Gastrocnemius medialis (tissue), 4 donors: ENCODE data around the gene CTSD. TPM values are rescaled to one million over a fixed set of nuclear protein-coding genes. Genes with fewer than 3 reads are reported as not detected.

ENCODE experiments used
- ATAC-seq, 2 donors: fragments of 150-250 bp; one replicate each; pipeline ENCODE4 v1.9.1; 2016
- DNase-seq, 2 donors: peaks; one replicate each; pipeline ENCODE4 v3.0.0-alpha.2; 2019
- H3K27ac ChIP-seq, 4 donors: fragments of 200-600 bp; sonication (generic); 1 replicate in 1 of 4; 2 replicates in 3 of 4; pipeline ENCODE4 v1.5.1; 2016 to 2018; ENCODE audit warnings: mild to moderate bottlenecking in 2 of 4, moderate library complexity in 1 of 4
- H3K27me3 ChIP-seq, 3 donors: fragments of 200-600 bp; sonication (generic) in 2 of 3; 1 replicate in 1 of 3; 2 replicates in 2 of 3; pipeline versions ENCODE4 v1.5.1 to v1.6.0; 2016 to 2019; ENCODE audit warnings: mild to moderate bottlenecking in 1 of 3, moderate library complexity in 1 of 3
- H3K36me3 ChIP-seq, 2 donors: fragments of 200-600 bp; sonication (generic) in 1 of 2; one replicate each; pipeline ENCODE4 v1.5.1; 2017 to 2018
- H3K4me1 ChIP-seq, 2 donors: fragments of 200-600 bp; sonication (generic) in 1 of 2; one replicate each; pipeline ENCODE4 v1.5.1; 2016 to 2017; ENCODE audit warnings: mild to moderate bottlenecking in 2 of 2
- H3K4me3 ChIP-seq, 4 donors: fragments of 200-600 bp; sonication (generic) in 3 of 4; 1 replicate in 1 of 4; 2 replicates in 3 of 4; pipeline ENCODE4 v1.5.1; 2016 to 2019; ENCODE audit warnings: mild to moderate bottlenecking in 2 of 4
- H3K9me3 ChIP-seq, 3 donors: fragments of 200-600 bp; sonication (generic) in 2 of 3; 1 replicate in 1 of 3; 2 replicates in 2 of 3; pipeline ENCODE4 v1.5.1; 2016 to 2019
- CTCF ChIP-seq, 5 experiments: fragments of 450-650 bp in 3 of 5; fragments of 200-600 bp in 2 of 5; sonication (generic) in 2 of 5; IDR thresholded peaks in 4 of 5; conservative IDR thresholded peaks in 1 of 5; 1 replicate in 4 of 5; 2 replicates in 1 of 5; pipeline ENCODE4 v1.5.1; 2016 to 2019; ENCODE audit warnings: antibody characterized with exemption in 5 of 5, mild to moderate bottlenecking in 3 of 5, moderate library complexity in 3 of 5
- POLR2A ChIP-seq, 2 donors: fragments of 450-650 bp; IDR thresholded peaks; one replicate each; pipeline ENCODE4 v1.6.1; 2017; ENCODE audit warnings: antibody characterized with exemption in 2 of 2, mild to moderate bottlenecking in 2 of 2, moderate library complexity in 2 of 2
- in situ Hi-C, 4 donors: fragments of 200-750 bp; cut with MboI; loops; one replicate each; pipeline versions ENCODE4 v1.15.0 to v1.8.0; 2017; ENCODE audit warnings: low sequenced_read_pairs in 4 of 4
- intact Hi-C: fragments of 100-400 bp; cut with DNase I; formaldehyde crosslinking; loops from one replicate; pipeline ENCODE4 v1.15.1; 2023; ENCODE audit warnings: low total_unique reads
- total RNA-seq, 4 donors: library from RNA; depleted of rRNA; stranded (reverse); fragments of >200 nt; gene quantifications; one replicate each; pipeline versions ENCODE4 v1.1.0 to v1.2.3, GENCODE V29; 2016

Gene CTSD
- total RNA-seq, 4 donors from 2014 or later: 490 to 981 (median 845) TPM

GRCh38 chr11:1773994-1774550, 10.3 kb upstream of the CTSD start:
- intact Hi-C loops (no loop called here), in situ Hi-C loops (no loop called here)
- H3K36me3 ChIP-seq: no peaks in the 10 kb centered on the region
- H3K27me3 ChIP-seq: no peaks in the 10 kb centered on the region
- H3K4me3 ChIP-seq: no peak overlapping the region
- no peak overlapping the region for H3K27ac ChIP-seq
- TF ChIP-seq POLR2A (IDR thresholded peaks at IDR 0.05) (no peak), CTCF (IDR thresholded peaks at IDR 0.05 in 4 of 5, conservative IDR thresholded peaks at IDR 0.05 in 1 of 5) (no peak)
- ATAC-seq (no peak), DNase-seq (no peak)
- no peaks in the 10 kb centered on the region for H3K9me3 ChIP-seq
- H3K4me1 ChIP-seq: peaks cover 3 to 5% of the 10 kb centered on the region in 2 donors

- peaks cover 3 to 5% of the 10 kb centered on the region in 2 donors for H3K4me1 ChIP-seq
- H3K27ac ChIP-seq: no peak overlapping the region
- DNase-seq (peak in 1 of 2 donors; percentile 13), ATAC-seq (no peak)
- H3K27me3 ChIP-seq: no peaks in the 10 kb centered on the region
- TF ChIP-seq POLR2A (IDR thresholded peaks at IDR 0.05): no peak
- TF ChIP-seq CTCF (IDR thresholded peaks at IDR 0.05 in 4 of 5, conservative IDR thresholded peaks at IDR 0.05 in 1 of 5): no peak
- in situ Hi-C loops (no loop called here), intact Hi-C loops (no loop called here)
- no peaks in the 10 kb centered on the region for H3K36me3 ChIP-seq
- H3K4me3 ChIP-seq: no peak overlapping the region
- no peaks in the 10 kb centered on the region for H3K9me3 ChIP-seq
Measured at GRCh38 chr11:1773131-1773993, 9.6 kb upstream of the CTSD start.

- intact Hi-C loops (no loop called here), in situ Hi-C loops (no loop called here)
- no peak overlapping the region for H3K4me3 ChIP-seq
- no peaks in the 10 kb centered on the region for H3K27me3 ChIP-seq
- DNase-seq: peak in 1 of 2 donors; percentile 56
- H3K9me3 ChIP-seq: no peaks in the 10 kb centered on the region
- H3K36me3 ChIP-seq: no peaks in the 10 kb centered on the region
- no peak overlapping the region for H3K27ac ChIP-seq
- no peak for TF ChIP-seq POLR2A (IDR thresholded peaks at IDR 0.05)
- no peak for TF ChIP-seq CTCF (IDR thresholded peaks at IDR 0.05 in 4 of 5, conservative IDR thresholded peaks at IDR 0.05 in 1 of 5)
- peaks cover 3 to 5% of the 10 kb centered on the region in 2 donors for H3K4me1 ChIP-seq
- ATAC-seq: peak; percentile 77
Measured at GRCh38 chr11:1772270-1773130, 8.8 kb upstream of the CTSD start.

- ATAC-seq: peak in 1 of 2 donors; percentile 34
- no peaks in the 10 kb centered on the region for H3K27me3 ChIP-seq
- in situ Hi-C loops: no loop called here
- peak in 1 of 2 donors; percentile 36 for DNase-seq
- intact Hi-C loops: no loop called here
- no peaks in the 10 kb centered on the region for H3K9me3 ChIP-seq
- no peaks in the 10 kb centered on the region for H3K36me3 ChIP-seq
- no peak overlapping the region for H3K4me3 ChIP-seq
- no peak overlapping the region for H3K27ac ChIP-seq
- H3K4me1 ChIP-seq: peaks cover 3 to 5% of the 10 kb centered on the region in 2 donors
- TF ChIP-seq POLR2A (IDR thresholded peaks at IDR 0.05) (no peak), CTCF (IDR thresholded peaks at IDR 0.05 in 4 of 5, conservative IDR thresholded peaks at IDR 0.05 in 1 of 5) (no peak)
Measured at GRCh38 chr11:1771700-1772099, 8.0 kb upstream of the CTSD start.
